Endodermal cell (in vitro differentiated cells): ENCODE measurements around the gene SCD. TPM values are rescaled to one million over a fixed set of nuclear protein-coding genes. Genes with fewer than 3 reads are reported as not detected.

Source experiments
- DNase-seq: peaks from one replicate; pipeline ENCODE4 v3.0.0-alpha.2; 2017
- H3K27ac ChIP-seq: 2 replicates; pipeline ENCODE4 v1.5.1; 2013; ENCODE audit warnings: mild to moderate bottlenecking, low read depth, low read length, moderate library complexity
- H3K27me3 ChIP-seq: 2 replicates; pipeline ENCODE4 v1.6.1; 2013; ENCODE audit warnings: mild to moderate bottlenecking, low read length, moderate library complexity; ENCODE audit not compliant: insufficient read depth, control insufficient read depth, poor library complexity, severe bottlenecking
- H3K36me3 ChIP-seq: 2 replicates; pipeline ENCODE4 v1.7.0; 2013; ENCODE audit warnings: mild to moderate bottlenecking, low read length, moderate library complexity; ENCODE audit not compliant: control insufficient read depth, insufficient read depth
- H3K4me1 ChIP-seq: one replicate; pipeline ENCODE4 v1.7.0; 2013; ENCODE audit warnings: low read length; ENCODE audit not compliant: control insufficient read depth, insufficient read depth
- H3K4me3 ChIP-seq: 2 replicates; pipeline ENCODE4 v1.5.1; 2013; ENCODE audit warnings: mild to moderate bottlenecking, low read length, moderate library complexity
- H3K9ac ChIP-seq: 2 replicates; pipeline ENCODE4 v1.6.1; 2013; ENCODE audit warnings: mild to moderate bottlenecking, low read length, moderate library complexity; ENCODE audit not compliant: poor library complexity, severe bottlenecking; ENCODE audit errors: extremely low read depth
- H3K9me3 ChIP-seq: 2 replicates; pipeline ENCODE4 v1.6.1; 2013; ENCODE audit warnings: mild to moderate bottlenecking, low read length, moderate library complexity; ENCODE audit not compliant: control insufficient read depth
- H3K27ac Mint-ChIP-seq: 2 replicates; pipeline ENCODE4 v1.8.0; 2020; ENCODE audit warnings: mixed read lengths
- H3K27me3 Mint-ChIP-seq: 2 replicates; pipeline ENCODE4 v1.8.0; 2021; ENCODE audit warnings: mild to moderate bottlenecking, mixed read lengths; ENCODE audit not compliant: insufficient read depth
- H3K36me3 Mint-ChIP-seq: 2 replicates; pipeline ENCODE4 v1.8.0; 2020; ENCODE audit warnings: low read depth, mixed read lengths
- H3K4me1 Mint-ChIP-seq: 2 replicates; pipeline ENCODE4 v1.8.0; 2020; ENCODE audit warnings: mixed read lengths
- H3K4me3 Mint-ChIP-seq: 2 replicates; pipeline ENCODE4 v1.8.0; 2020; ENCODE audit warnings: mild to moderate bottlenecking, moderate library complexity, mixed read lengths
- H3K9me3 Mint-ChIP-seq: 2 replicates; pipeline ENCODE4 v1.8.0; 2020; ENCODE audit warnings: mild to moderate bottlenecking, mixed read lengths
- WGBS, 2 experiments: methylation state at CpG; one replicate each; pipeline versions ENCODE4 v1.1.5 to v1.1.7; 2013; ENCODE audit warnings: missing lambda C conversion rate in 2 of 2, mixed read lengths in 1 of 2; ENCODE audit not compliant: insufficient coverage in 1 of 2, insufficient read length in 1 of 2; 5-methylcytosine and 5-hydroxymethylcytosine counted together
- total RNA-seq, 2 donors: library from RNA; stranded (reverse); fragmentation: NEBNext Ultra II Directional in 1 of 2; extraction: Animal tissue kit (Norgen Biotek cat#: 25700) in 1 of 2; gene quantifications; 2 replicates in 1 of 2; 3 replicates in 1 of 2; pipeline ENCODE4 v1.2.1, GENCODE V29; 2021
- TF ChIP-seq, protein P1 (sequence below): fragments of 200-600 bp; sonication (generic); conservative IDR thresholded peaks from 2 replicates; pipeline ENCODE4 v1.5.0; 2021; ENCODE audit warnings: antibody characterized with exemption, mild to moderate bottlenecking

The SCD gene
- total RNA-seq, 2 donors from 2014 or later, result 369 to 442 TPM

DNA sequence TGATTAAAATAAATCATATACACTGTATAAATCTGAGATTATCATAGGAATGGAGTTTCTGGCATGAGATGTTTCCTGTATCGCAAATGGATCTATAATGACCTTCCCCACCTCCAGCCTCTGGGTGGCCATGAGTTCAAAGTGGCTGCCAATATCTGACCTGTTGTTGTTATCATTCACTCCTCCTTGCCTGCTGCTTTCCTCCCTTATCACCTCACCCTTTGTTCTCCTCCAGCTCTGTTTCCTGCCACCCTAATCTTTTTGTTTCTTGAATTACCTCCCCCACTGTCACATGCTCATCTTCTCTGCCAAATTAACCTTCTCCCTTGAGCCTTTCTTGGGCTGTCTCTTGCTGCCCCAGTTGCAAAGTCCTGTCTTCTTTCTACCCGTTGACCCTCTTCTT lies 12.0 kb downstream of the SCD start:
- 39 to 58% methylated on average over 2 of the region's 2 CpGs for WGBS, 2 experiments
- H3K36me3 ChIP-seq, result peaks cover 82% of the 10 kb centered on the region
- H3K4me1 Mint-ChIP-seq, result peaks cover 51% of the 10 kb centered on the region
- H3K27ac ChIP-seq, result peak overlapping the region; percentile 67
- TF ChIP-seq, protein P1, sequence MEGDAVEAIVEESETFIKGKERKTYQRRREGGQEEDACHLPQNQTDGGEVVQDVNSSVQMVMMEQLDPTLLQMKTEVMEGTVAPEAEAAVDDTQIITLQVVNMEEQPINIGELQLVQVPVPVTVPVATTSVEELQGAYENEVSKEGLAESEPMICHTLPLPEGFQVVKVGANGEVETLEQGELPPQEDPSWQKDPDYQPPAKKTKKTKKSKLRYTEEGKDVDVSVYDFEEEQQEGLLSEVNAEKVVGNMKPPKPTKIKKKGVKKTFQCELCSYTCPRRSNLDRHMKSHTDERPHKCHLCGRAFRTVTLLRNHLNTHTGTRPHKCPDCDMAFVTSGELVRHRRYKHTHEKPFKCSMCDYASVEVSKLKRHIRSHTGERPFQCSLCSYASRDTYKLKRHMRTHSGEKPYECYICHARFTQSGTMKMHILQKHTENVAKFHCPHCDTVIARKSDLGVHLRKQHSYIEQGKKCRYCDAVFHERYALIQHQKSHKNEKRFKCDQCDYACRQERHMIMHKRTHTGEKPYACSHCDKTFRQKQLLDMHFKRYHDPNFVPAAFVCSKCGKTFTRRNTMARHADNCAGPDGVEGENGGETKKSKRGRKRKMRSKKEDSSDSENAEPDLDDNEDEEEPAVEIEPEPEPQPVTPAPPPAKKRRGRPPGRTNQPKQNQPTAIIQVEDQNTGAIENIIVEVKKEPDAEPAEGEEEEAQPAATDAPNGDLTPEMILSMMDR, result peak; percentile 45
- H3K9ac ChIP-seq, result peak overlapping the region; percentile 74
- peaks cover 26% of the 10 kb centered on the region for H3K4me1 ChIP-seq
- DNase-seq, result peak; percentile 72
- H3K4me3 ChIP-seq, result peak overlapping the region; percentile 73
- H3K9me3 Mint-ChIP-seq, result peaks cover 2% of the 10 kb centered on the region
- no peaks in the 10 kb centered on the region for H3K27me3 Mint-ChIP-seq
- peaks cover 89% of the 10 kb centered on the region for H3K36me3 Mint-ChIP-seq
- no peaks in the 10 kb centered on the region for H3K27me3 ChIP-seq
- peaks cover 5% of the 10 kb centered on the region for H3K9me3 ChIP-seq
- peak overlapping the region; percentile 37 for H3K4me3 Mint-ChIP-seq
- peak overlapping the region; percentile 93 for H3K27ac Mint-ChIP-seq

DNA sequence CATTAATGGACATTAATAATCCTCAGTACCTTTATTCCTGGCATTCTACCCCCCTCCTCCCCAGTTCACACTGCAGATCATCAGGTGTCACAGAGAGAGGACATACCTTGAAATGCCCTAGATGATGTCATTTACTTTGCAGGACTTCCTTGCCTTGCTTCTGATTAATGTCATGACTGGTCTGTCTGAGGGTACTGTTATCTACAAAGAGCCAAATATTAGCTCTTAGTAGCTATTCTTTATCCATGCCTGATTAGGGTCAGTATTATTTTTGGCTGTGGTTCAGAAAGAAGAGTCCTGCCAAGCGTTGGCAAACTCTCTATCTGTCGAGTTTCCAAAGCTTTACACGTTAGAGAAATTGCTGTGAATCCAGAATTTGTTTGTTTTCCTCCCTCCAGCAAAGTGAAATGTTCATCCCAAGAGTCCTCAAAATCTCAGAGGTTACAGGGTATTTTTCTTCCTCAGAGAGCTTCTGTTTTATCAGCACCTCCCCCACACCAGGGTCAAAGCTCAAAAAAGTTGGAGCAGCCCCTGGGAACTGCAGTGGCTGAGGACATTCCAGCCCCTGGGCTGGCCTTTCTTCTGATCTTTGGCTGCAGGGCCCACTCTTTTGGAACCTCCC lies 12.6 kb downstream of the SCD start:
- Mint-ChIP-seq H3K27me3 (no peaks in the 10 kb centered on the region), H3K4me3 (peak overlapping the region; percentile 37), H3K27ac (peak overlapping the region; percentile 93), H3K9me3 (peaks cover 2% of the 10 kb centered on the region), H3K36me3 (peaks cover 86% of the 10 kb centered on the region), H3K4me1 (peaks cover 54% of the 10 kb centered on the region)
- TF ChIP-seq, protein P1, result peak; percentile 16
- peak overlapping the region; percentile 67 for H3K27ac ChIP-seq
- DNase-seq, result no peak
- H3K4me3 ChIP-seq, result peak overlapping the region; percentile 73
- peaks cover 26% of the 10 kb centered on the region for H3K4me1 ChIP-seq
- peaks cover 82% of the 10 kb centered on the region for H3K36me3 ChIP-seq
- no peaks in the 10 kb centered on the region for H3K27me3 ChIP-seq
- peaks cover 5% of the 10 kb centered on the region for H3K9me3 ChIP-seq
- peak overlapping the region; percentile 74 for H3K9ac ChIP-seq
- WGBS, 2 experiments, result 52 to 75% methylated on average over 3 of the region's 3 CpGs

DNA sequence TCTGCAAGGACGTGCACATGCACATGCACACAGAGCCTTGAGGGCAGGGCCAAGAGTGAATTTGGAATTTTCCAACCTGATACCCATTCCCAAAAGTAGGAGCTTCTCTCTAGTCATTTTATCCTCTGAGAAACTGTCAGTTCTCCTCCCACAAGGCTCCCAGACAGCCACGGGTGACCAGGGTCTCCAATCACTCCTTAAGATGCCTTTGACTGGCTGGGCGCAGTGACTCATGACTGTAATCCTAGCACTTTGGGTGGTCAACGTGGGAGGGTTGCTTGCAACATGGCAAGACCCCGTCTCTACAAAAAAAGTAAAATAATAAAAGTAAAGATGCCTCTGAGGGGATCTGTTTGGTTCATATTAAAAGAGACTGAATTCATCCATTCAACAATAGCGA lies 13.2 kb downstream of the SCD start:
- TF ChIP-seq, protein P1, result no peak
- peaks cover 80% of the 10 kb centered on the region for H3K36me3 ChIP-seq
- peaks cover 5% of the 10 kb centered on the region for H3K9me3 ChIP-seq
- Mint-ChIP-seq H3K27me3 (no peaks in the 10 kb centered on the region), H3K27ac (peak overlapping the region; percentile 93), H3K36me3 (peaks cover 83% of the 10 kb centered on the region), H3K4me3 (peak overlapping the region; percentile 37), H3K4me1 (peaks cover 58% of the 10 kb centered on the region), H3K9me3 (peaks cover 2% of the 10 kb centered on the region)
- peak overlapping the region; percentile 73 for H3K4me3 ChIP-seq
- H3K27ac ChIP-seq, result no peak overlapping the region
- no peak for DNase-seq
- no peaks in the 10 kb centered on the region for H3K27me3 ChIP-seq
- 85 to 88% methylated on average over 2 to 4 of the region's 6 CpGs for WGBS, 2 experiments
- peak overlapping the region; percentile 74 for H3K9ac ChIP-seq
- H3K4me1 ChIP-seq, result peaks cover 26% of the 10 kb centered on the region
